NT2/D1 (cell line): Measurements from ENCODE around the gene CCDC47.

Source experiments
- DNase-seq: peaks from one replicate; pipeline ENCODE4 v3.0.0-alpha.2; 2011; ENCODE audit warnings: low read depth, low spot score
- H3K27me3 ChIP-seq: 2 replicates; pipeline ENCODE4 v1.6.0; 2011; ENCODE audit warnings: mild to moderate bottlenecking; ENCODE audit not compliant: insufficient read length, insufficient read depth
- H3K36me3 ChIP-seq: 2 replicates; pipeline ENCODE4 v1.6.1; 2011; ENCODE audit warnings: mild to moderate bottlenecking, low read length, mixed read lengths; ENCODE audit not compliant: insufficient read depth, insufficient read length
- H3K4me1 ChIP-seq: 2 replicates; pipeline ENCODE4 v1.5.1; 2011; ENCODE audit not compliant: insufficient read depth, insufficient read length
- H3K4me3 ChIP-seq: 2 replicates; pipeline ENCODE4 v1.5.1; 2011; ENCODE audit warnings: low read depth; ENCODE audit not compliant: insufficient read length
- H3K9ac ChIP-seq: 2 replicates; pipeline ENCODE4 v1.6.0; 2011; ENCODE audit warnings: low read depth; ENCODE audit not compliant: insufficient read length
- H3K9me3 ChIP-seq: 2 replicates; pipeline ENCODE4 v1.5.1; 2011; ENCODE audit warnings: mild to moderate bottlenecking, low read length; ENCODE audit not compliant: insufficient read depth
- SUZ12 ChIP-seq: IDR thresholded peaks from 2 replicates; pipeline ENCODE4 v1.6.1; 2011; ENCODE audit not compliant: insufficient read length, insufficient read depth; ENCODE audit errors: extremely low read depth
- YY1 ChIP-seq: IDR thresholded peaks from 2 replicates; pipeline ENCODE4 v1.6.1; 2011; ENCODE audit not compliant: insufficient read length, insufficient read depth
- ZNF274 ChIP-seq: IDR thresholded peaks from 2 replicates; pipeline ENCODE4 v1.6.1; 2011; ENCODE audit warnings: mild to moderate bottlenecking, low read depth, low read length

The CCDC47 gene

DNA sequence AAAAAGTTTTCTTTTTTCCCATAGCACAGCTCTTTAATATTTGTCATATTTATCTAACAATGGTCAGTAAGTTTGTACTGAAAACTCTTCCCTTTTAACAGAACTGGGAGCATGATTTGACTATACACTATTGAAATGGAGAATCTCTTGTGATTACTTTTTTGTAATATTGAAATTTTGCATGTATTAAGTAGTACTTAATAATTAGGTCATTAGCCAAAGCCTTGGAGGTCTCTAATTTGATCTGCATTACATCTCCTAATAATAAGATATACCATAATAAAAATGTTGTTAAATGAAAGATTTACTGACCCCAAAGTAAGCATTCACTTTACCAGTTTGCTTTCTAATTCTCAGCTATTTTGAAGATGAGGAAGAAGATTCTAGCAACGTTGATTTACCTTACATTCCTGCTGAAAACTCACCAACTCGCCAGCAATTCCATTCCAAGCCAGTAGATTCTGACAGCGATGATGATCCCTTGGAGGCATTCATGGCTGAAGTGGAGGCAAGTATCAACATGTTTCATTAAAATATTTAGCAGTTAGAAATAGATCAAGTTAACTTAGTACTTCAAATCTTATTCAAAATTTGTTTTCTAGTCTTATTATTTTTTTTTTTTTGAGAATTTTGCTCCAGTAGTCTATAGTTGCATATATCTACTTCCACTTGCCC lies 18.8 kb upstream of the CCDC47 start:
- no peaks in the 10 kb centered on the region for H3K9me3 ChIP-seq
- H3K4me3 ChIP-seq: no peak overlapping the region
- H3K4me1 ChIP-seq: no peaks in the 10 kb centered on the region
- peaks cover 96% of the 10 kb centered on the region for H3K36me3 ChIP-seq
- H3K27me3 ChIP-seq: no peaks in the 10 kb centered on the region
- no peak overlapping the region for H3K9ac ChIP-seq
- no peak for DNase-seq
- no peak for TF ChIP-seq YY1

DNA sequence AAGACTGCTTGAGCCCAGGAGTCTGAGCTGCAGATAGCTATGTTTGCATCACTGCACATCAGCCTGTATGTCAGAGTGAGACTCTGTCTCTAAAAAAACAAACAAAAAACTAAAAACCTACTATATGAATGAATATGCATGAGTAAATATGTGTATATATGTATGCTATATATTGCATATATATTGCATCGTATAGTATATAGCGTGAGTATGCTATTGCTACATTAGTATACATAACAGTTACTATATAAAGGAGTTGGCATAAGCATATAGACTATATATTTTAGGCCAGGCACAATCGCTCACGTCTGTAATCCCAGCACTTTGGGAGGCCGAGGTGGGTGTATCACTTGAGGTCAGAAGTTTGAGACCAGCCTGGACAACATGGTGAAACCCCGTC lies 16.7 kb upstream of the CCDC47 start:
- no peaks in the 10 kb centered on the region for H3K9me3 ChIP-seq
- H3K4me3 ChIP-seq: no peak overlapping the region
- no peaks in the 10 kb centered on the region for H3K4me1 ChIP-seq
- no peak overlapping the region for H3K9ac ChIP-seq
- no peak for TF ChIP-seq ZNF274
- no peak for TF ChIP-seq YY1
- TF ChIP-seq SUZ12: no peak
- H3K27me3 ChIP-seq: no peaks in the 10 kb centered on the region
- H3K36me3 ChIP-seq: peaks cover 85% of the 10 kb centered on the region
- no peak for DNase-seq

- no peaks in the 10 kb centered on the region for H3K4me1 ChIP-seq
- no peak overlapping the region for H3K9ac ChIP-seq
- H3K36me3 ChIP-seq: peaks cover 82% of the 10 kb centered on the region
- DNase-seq: no peak
- no peak overlapping the region for H3K4me3 ChIP-seq
- TF ChIP-seq YY1 (no peak), SUZ12 (no peak), ZNF274 (no peak)
- no peaks in the 10 kb centered on the region for H3K27me3 ChIP-seq
- H3K9me3 ChIP-seq: no peaks in the 10 kb centered on the region
Measured at GRCh38 chr17:63786971-63787711, 13.7 kb upstream of the CCDC47 start.

DNA sequence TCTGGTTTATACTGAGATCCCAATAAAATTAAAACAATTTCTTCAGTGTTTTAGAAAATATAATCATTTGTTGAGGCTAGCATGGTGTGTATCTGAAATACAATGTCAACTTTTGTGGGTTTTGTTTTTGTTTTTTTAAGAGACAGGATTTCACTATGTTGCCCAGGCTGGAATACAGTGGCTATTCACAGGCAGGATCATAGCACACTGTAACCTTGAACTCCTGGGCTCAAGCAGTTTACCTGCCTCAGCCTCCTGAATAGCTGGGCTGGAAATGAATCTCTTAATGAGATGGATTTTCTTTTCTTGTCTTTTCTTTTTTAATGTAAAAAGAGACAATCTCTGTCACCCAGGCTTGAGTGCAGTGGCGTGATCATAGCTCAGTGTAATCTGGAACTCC lies 12.7 kb upstream of the CCDC47 start:
- H3K4me3 ChIP-seq: no peak overlapping the region
- TF ChIP-seq ZNF274: no peak
- no peak for TF ChIP-seq YY1
- no peak for TF ChIP-seq SUZ12
- H3K4me1 ChIP-seq: no peaks in the 10 kb centered on the region
- H3K27me3 ChIP-seq: no peaks in the 10 kb centered on the region
- DNase-seq: no peak
- peaks cover 77% of the 10 kb centered on the region for H3K36me3 ChIP-seq
- no peaks in the 10 kb centered on the region for H3K9me3 ChIP-seq
- H3K9ac ChIP-seq: no peak overlapping the region

- TF ChIP-seq SUZ12 (no peak), ZNF274 (no peak), YY1 (no peak)
- no peak for DNase-seq
- Histone ChIP-seq H3K4me3 (no peak overlapping the region), H3K36me3 (peaks cover 74% of the 10 kb centered on the region), H3K9ac (no peak overlapping the region), H3K4me1 (no peaks in the 10 kb centered on the region), H3K27me3 (no peaks in the 10 kb centered on the region), H3K9me3 (no peaks in the 10 kb centered on the region)
Measured at GRCh38 chr17:63785556-63785955, 12.2 kb upstream of the CCDC47 start.

DNA sequence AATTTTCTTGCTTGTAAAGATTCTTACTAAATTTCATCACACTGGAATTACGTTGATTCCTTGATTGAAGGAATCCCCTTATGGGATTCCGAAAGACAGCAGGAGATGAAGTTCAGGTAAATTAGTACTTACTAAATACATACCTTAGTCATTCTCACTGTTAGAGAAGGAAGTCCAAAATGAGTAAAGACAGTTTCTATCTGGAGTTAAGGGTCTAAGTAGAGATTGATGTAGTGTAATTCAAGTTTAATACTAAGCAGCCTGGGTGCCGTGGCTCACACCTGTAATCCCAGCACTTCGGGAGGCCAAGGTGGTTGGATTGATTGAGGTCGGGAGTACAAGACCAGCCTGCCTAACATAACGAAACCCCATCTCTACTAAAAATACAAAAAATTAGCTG lies 10.1 kb upstream of the CCDC47 start:
- Histone ChIP-seq H3K9me3 (no peaks in the 10 kb centered on the region), H3K27me3 (no peaks in the 10 kb centered on the region), H3K9ac (no peak overlapping the region), H3K36me3 (peaks cover 72% of the 10 kb centered on the region), H3K4me3 (no peak overlapping the region), H3K4me1 (no peaks in the 10 kb centered on the region)
- TF ChIP-seq YY1 (no peak), ZNF274 (no peak), SUZ12 (no peak)
- DNase-seq: no peak

DNA sequence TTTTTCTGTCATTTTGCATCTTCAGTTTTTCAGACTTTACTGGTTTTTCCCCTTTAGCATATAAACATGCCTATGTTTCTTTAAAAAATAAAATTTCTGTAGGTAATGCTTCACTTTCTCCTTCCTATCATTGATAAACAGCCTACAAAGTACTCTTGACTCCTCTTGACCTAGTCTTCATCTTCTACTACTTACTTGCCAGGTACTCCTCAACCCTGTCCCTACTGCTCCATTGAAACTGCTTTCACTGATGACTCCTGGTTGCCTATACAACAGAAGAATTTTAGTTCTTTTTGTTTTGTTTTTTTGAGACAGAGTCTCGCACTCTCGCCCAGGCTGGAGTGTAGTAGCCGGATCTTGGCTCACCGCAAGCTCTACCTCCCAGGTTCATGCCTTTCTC lies 7.5 kb upstream of the CCDC47 start:
- Histone ChIP-seq H3K4me1 (peaks cover 5% of the 10 kb centered on the region), H3K36me3 (peaks cover 74% of the 10 kb centered on the region), H3K27me3 (no peaks in the 10 kb centered on the region), H3K4me3 (no peak overlapping the region), H3K9ac (no peak overlapping the region), H3K9me3 (no peaks in the 10 kb centered on the region)
- no peak for DNase-seq
- TF ChIP-seq YY1: no peak
- TF ChIP-seq SUZ12: no peak
- TF ChIP-seq ZNF274: no peak
